H1 (cell line): ENCODE results near the gene WNT11. TPM values are rescaled to one million over a fixed set of nuclear protein-coding genes. Genes with fewer than 3 reads are reported as not detected.

Experiments used
- CBX8 ChIP-seq: fragments of 300-800, 300-1000 bp; sonication (generic); IDR thresholded peaks from 2 replicates; pipeline ENCODE4 v1.7.1; 2016; ENCODE audit warnings: low read depth, low read length, borderline replicate concordance
- E2F6 ChIP-seq: IDR thresholded peaks from 2 replicates; pipeline ENCODE4 v1.6.1; 2012; ENCODE audit warnings: inconsistent platforms
- SIX5 ChIP-seq: IDR thresholded peaks from 2 replicates; pipeline ENCODE4 v1.6.1; 2011; ENCODE audit warnings: mild to moderate bottlenecking, low read depth, low read length
- TEAD4 ChIP-seq: IDR thresholded peaks from 2 replicates; pipeline ENCODE4 v1.6.1; 2012; ENCODE audit warnings: low read depth, low read length, inconsistent platforms, mixed read lengths
- polyA plus RNA-seq, 7 experiments: library from polyadenylated mRNA; depleted of rRNA in 3 of 7; stranded (reverse) in 5 of 7; unstranded in 2 of 7; fragments of >200 nt in 5 of 7; fragments of 200-250 nt in 2 of 7; gene quantifications; 1 replicate in 5 of 7; 2 replicates in 1 of 7; 4 replicates in 1 of 7; pipeline versions ENCODE4 v1.2.1 to v1.2.3, GENCODE V29; 2011 to 2013; ENCODE audit warnings: missing spikeins in 2 of 7, mixed read lengths in 2 of 7
- total RNA-seq: library from RNA; stranded (reverse); fragmentation: NEBNext Ultra II Directional; extraction: Animal tissue kit (Norgen Biotek cat#: 25700); gene quantifications from 2 replicates; pipeline ENCODE4 v1.2.1, GENCODE V29; 2021

WNT11 gene
- total and polyA plus RNA-seq, 2 of the 8 experiments (the other 6 are each of a cell fraction or from before 2014, with no cell fraction given), result 0.11 to 0.45 TPM

GRCh38 chr11:76184551-76184993 is 21.7 kb downstream of the WNT11 start (continued):
- TF ChIP-seq TEAD4, result no peak
- no peak for TF ChIP-seq E2F6
- no peak for TF ChIP-seq CBX8
- TF ChIP-seq SIX5, result no peak
